D721Med (cell line): Measurements from ENCODE around the gene EBF4.
"Not testable (repeated sequence)": the region's sequence is repeated elsewhere in the genome, so short reads cannot be mapped to it uniquely, and the experiment has no call there.

Experiments
- DNase-seq: peaks from one replicate; pipeline ENCODE4 v3.0.0; 2011; ENCODE audit warnings: low spot score; ENCODE audit not compliant: insufficient read length
- FAIRE-seq: peaks from 2 replicates; lab custom pipeline; 2011; peaks lifted over from hg19 to GRCh38; lab: Jason Lieb, UNC
- CTCF ChIP-seq: IDR thresholded peaks from 2 replicates; pipeline ENCODE4 v1.5.1; 2012; ENCODE audit warnings: mild to moderate bottlenecking, control low read depth; ENCODE audit not compliant: insufficient read depth; ENCODE audit errors: missing control alignments

Gene EBF4

DNA sequence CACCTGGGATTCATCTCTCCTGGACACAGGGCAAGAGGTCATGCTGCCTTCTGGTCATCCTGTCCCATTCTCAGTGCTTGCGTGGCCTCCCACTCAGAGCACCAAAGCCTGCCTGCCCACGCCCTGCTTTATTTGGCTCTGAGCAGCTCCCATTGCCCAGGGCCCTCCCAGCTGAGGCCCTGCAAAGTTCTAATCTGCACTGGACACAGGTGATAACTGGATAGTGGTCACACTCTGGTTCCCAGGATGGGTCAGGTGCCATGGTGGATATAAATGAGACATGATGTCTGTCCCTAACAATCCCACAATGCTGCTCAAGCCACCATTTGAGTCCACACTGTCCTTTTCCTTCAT is 68.3 kb downstream of the EBF4 start:
- TF ChIP-seq CTCF: no peak
- DNase-seq: no peak
- FAIRE-seq: no peak

DNA sequence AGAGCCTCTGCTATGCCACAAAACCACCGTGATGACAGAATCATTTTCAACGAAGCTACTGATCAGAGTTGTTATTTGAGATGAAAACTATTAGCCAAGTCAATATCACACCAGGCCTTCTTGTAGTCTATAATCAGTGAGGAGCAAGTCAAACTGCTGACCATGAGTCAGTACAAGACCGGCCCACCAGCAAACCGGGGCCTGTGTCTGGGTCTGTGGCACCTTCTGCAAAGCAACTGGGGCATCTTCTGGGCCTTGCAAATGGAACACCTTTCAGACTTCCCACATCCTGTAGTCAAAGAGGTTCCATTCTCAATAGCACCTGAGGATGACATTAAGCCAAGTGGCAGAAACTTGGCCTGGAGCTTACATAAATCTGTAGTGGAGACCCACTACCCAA is 69.3 kb downstream of the EBF4 start:
- FAIRE-seq: no peak
- DNase-seq: no peak
- no peak for TF ChIP-seq CTCF

GRCh38 chr20:2762578-2763131 is 70.1 kb downstream of the EBF4 start:
- FAIRE-seq (no peak), DNase-seq (no peak)
- no peak for TF ChIP-seq CTCF

DNA sequence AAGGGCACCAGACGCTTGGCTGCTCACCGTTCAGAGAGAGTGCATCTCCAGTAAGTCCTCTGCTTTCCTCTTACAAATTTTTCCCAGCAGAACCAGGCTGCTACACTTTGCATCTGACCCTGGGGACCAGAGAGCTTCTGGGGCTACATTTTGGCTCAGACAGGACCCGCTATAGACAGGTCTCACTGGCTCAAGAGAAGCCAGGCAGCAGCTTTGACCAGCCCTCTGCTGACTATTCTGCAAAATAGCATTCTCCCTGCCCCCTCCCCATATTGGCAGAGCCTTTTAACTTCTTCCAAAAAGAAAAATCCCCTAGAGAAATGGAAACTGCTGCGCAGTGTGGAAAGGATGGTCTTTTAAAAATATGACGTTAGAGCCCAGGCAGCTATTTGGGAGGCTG is 70.6 kb downstream of the EBF4 start:
- FAIRE-seq: no peak
- no peak for TF ChIP-seq CTCF
- DNase-seq: no peak

GRCh38 chr20:2767768-2768631 is 75.4 kb downstream of the EBF4 start:
- TF ChIP-seq CTCF: no peak
- FAIRE-seq (no peak), DNase-seq (no peak)

DNA sequence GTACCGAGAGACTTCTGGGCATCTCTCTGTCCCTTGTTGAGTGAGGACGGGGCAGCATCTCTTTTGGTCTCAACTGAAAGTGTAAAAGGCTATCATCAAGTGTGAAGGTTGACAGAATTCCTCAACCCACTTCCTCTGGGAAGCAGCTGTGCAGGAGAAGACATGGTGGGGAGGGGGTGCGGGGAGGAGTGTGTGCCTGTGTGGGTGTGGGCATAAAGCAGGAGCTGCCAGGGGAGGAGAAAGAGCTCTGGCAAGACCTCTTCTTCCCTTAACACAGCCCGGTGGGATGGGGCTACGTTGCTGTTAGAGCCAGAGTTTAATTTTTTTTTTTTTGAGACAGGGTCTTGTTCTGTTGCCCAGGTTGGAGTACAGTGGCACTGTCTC is 76.0 kb downstream of the EBF4 start:
- DNase-seq (no peak), FAIRE-seq (no peak)
- no peak for TF ChIP-seq CTCF

DNA sequence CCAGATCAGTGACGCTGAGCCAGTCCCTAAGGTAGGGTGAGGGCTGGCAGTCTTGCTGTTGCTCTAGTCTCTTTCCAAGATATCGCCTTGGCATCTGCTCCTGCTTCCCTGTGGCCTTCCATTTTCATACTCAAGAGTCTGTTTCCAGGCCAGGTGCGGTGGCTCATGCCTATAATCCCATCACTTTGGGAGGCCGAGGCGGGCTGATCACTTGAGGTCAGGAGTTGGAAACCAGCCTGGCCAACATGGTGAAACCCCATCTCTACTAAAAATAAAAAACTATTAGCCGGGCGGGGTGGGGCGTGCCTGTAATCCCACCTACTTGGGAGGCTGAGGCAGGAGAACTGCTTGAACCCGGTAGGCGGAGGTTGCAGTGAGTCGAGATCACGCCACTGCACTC is 77.5 kb downstream of the EBF4 start:
- FAIRE-seq, DNase-seq: not testable (repeated sequence)
